Liver (tissue), 9 donors: Measurements from ENCODE around the gene PRLHR. TPM values are rescaled to one million over a fixed set of nuclear protein-coding genes. Genes with fewer than 3 reads are reported as not detected.

Experiments
- DNase-seq: peaks from one replicate; pipeline ENCODE4 v3.0.0-alpha.2; 2017; ENCODE audit warnings: low spot score
- H3K27ac ChIP-seq, 2 donors: one replicate each; pipeline ENCODE4 v1.7.0; 2013; ENCODE audit warnings: inconsistent platforms in 2 of 2, low read length in 2 of 2, control low read depth in 1 of 2, low read depth in 1 of 2, mild to moderate bottlenecking in 1 of 2
- H3K27me3 ChIP-seq, 4 donors: one replicate each; pipeline versions ENCODE4 v1.6.1 to v1.7.0; 2013; ENCODE audit warnings: low read length in 3 of 4, inconsistent platforms in 1 of 4, mild to moderate bottlenecking in 1 of 4, moderate library complexity in 1 of 4; ENCODE audit not compliant: control insufficient read depth in 4 of 4, insufficient read depth in 4 of 4
- H3K36me3 ChIP-seq, 4 donors: one replicate each; pipeline versions ENCODE4 v1.6.1 to v1.7.0; 2013; ENCODE audit warnings: low read length in 3 of 4, mild to moderate bottlenecking in 3 of 4, low read depth in 1 of 4, moderate library complexity in 1 of 4; ENCODE audit not compliant: control insufficient read depth in 4 of 4, insufficient read depth in 3 of 4
- H3K4me1 ChIP-seq, 4 donors: one replicate each; pipeline versions ENCODE4 v1.6.1 to v1.7.0; 2013; ENCODE audit warnings: low read length in 3 of 4, mild to moderate bottlenecking in 3 of 4, moderate library complexity in 1 of 4; ENCODE audit not compliant: control insufficient read depth in 4 of 4, insufficient read depth in 4 of 4
- H3K4me3 ChIP-seq, 3 donors: one replicate each; pipeline versions ENCODE4 v1.6.1 to v1.7.0; 2013; ENCODE audit warnings: low read length in 3 of 3, control low read depth in 1 of 3, low read depth in 1 of 3, mild to moderate bottlenecking in 1 of 3
- H3K9ac ChIP-seq, 2 donors: one replicate each; pipeline ENCODE4 v1.7.0; 2013; ENCODE audit warnings: low read length in 2 of 2, mild to moderate bottlenecking in 2 of 2, moderate library complexity in 2 of 2, control low read depth in 1 of 2, low read depth in 1 of 2
- H3K9me3 ChIP-seq, 4 donors: one replicate each; pipeline versions ENCODE4 v1.6.1 to v1.7.0; 2013; ENCODE audit warnings: low read length in 3 of 4; ENCODE audit not compliant: control insufficient read depth in 4 of 4
- EGR1 ChIP-seq, 2 donors: IDR thresholded peaks; 2 replicates each; pipeline ENCODE4 v1.6.1; 2016 to 2018; ENCODE audit warnings: antibody characterized with exemption in 2 of 2, low read depth in 2 of 2
- FOXA1 ChIP-seq: IDR thresholded peaks from 2 replicates; pipeline ENCODE4 v1.6.1; 2016; ENCODE audit warnings: antibody characterized with exemption
- FOXA2 ChIP-seq: IDR thresholded peaks from 2 replicates; pipeline ENCODE4 v1.6.1; 2016; ENCODE audit warnings: antibody characterized with exemption
- GABPA ChIP-seq, 2 donors: IDR thresholded peaks in 1 of 2; conservative IDR thresholded peaks in 1 of 2; 2 replicates each; pipeline ENCODE4 v1.6.1; 2016; ENCODE audit warnings: antibody characterized with exemption in 2 of 2, mild to moderate bottlenecking in 1 of 2, moderate library complexity in 1 of 2
- HNF4A ChIP-seq, 2 donors: conservative IDR thresholded peaks; 2 replicates each; pipeline ENCODE4 v1.6.1; 2016; ENCODE audit warnings: antibody characterized with exemption in 2 of 2, mild to moderate bottlenecking in 2 of 2
- HNF4G ChIP-seq: IDR thresholded peaks from 2 replicates; pipeline ENCODE4 v1.6.1; 2016; ENCODE audit warnings: antibody characterized with exemption
- MAX ChIP-seq: IDR thresholded peaks from 2 replicates; pipeline ENCODE4 v1.6.1; 2016; ENCODE audit warnings: antibody characterized with exemption
- RAD21 ChIP-seq, 2 donors: IDR thresholded peaks; 2 replicates each; pipeline ENCODE4 v1.6.1; 2016; ENCODE audit warnings: antibody characterized with exemption in 2 of 2, mild to moderate bottlenecking in 2 of 2
- REST ChIP-seq: IDR thresholded peaks from 2 replicates; pipeline ENCODE4 v1.6.1; 2016; ENCODE audit warnings: antibody characterized with exemption, mild to moderate bottlenecking
- RXRA ChIP-seq, 2 donors: IDR thresholded peaks; 2 replicates each; pipeline ENCODE4 v1.6.1; 2017 to 2018; ENCODE audit warnings: antibody characterized with exemption in 2 of 2, mild to moderate bottlenecking in 1 of 2
- YY1 ChIP-seq: IDR thresholded peaks from 2 replicates; pipeline ENCODE4 v1.6.1; 2016; ENCODE audit warnings: antibody characterized with exemption, mild to moderate bottlenecking
- ZBTB33 ChIP-seq: IDR thresholded peaks from 2 replicates; pipeline ENCODE4 v1.6.1; 2016; ENCODE audit warnings: antibody characterized with exemption
- WGBS: extraction: QIAGEN DNeasy Blood & Tissue Kit; methylation state at CpG from one replicate; pipeline ENCODE4 v1.1.7; 2013; 5-methylcytosine and 5-hydroxymethylcytosine counted together
- polyA plus RNA-seq, 2 donors: library from polyadenylated mRNA; stranded (reverse) in 1 of 2; unstranded in 1 of 2; fragments of 200-250 nt in 1 of 2; fragments of >200 nt in 1 of 2; fragmentation: Nextera tagmentation in 1 of 2; extraction: Ambion mirVana in 1 of 2; gene quantifications; one replicate each; pipeline versions ENCODE4 v1.2.1 to v1.2.3, GENCODE V29; 2013 to 2015
- total RNA-seq, 2 donors: library from RNA; depleted of rRNA; stranded (reverse); fragments of >200 nt; gene quantifications; one replicate each; pipeline ENCODE4 v1.2.3, GENCODE V29; 2014
- donor health status: healthy.
- donor health status: healthy.
- donor health status: healthy.
- donor health status: healthy.
- donor health status: healthy.

The PRLHR gene
- total and polyA plus RNA-seq, 4 donors, result under 0.01 to 0.08 TPM; not detected in 2

GRCh38 chr10:118592675-118593330 is 2.6 kb downstream of the PRLHR start (continued):
- TF ChIP-seq FOXA1 (no peak), ZBTB33 (no peak), RXRA (IDR thresholded peaks at IDR 0.05) (no peak)

- peaks cover 0 to 11% (median 1%) of the 10 kb centered on the region in 4 donors for H3K9me3 ChIP-seq
- H3K4me3 ChIP-seq, result no peak overlapping the region
- DNase-seq, result no peak
- TF ChIP-seq HNF4A (conservative IDR thresholded peaks at IDR 0.05) (no peak), MAX (no peak), GABPA (IDR thresholded peaks at IDR 0.05 in 1 of 2, conservative IDR thresholded peaks at IDR 0.05 in 1 of 2) (no peak), REST (no peak), YY1 (no peak), EGR1 (IDR thresholded peaks at IDR 0.05; ENCODE audit: low read depth in 2 of 2) (no peak), HNF4G (no peak), FOXA2 (no peak), ZBTB33 (no peak), RAD21 (IDR thresholded peaks at IDR 0.05) (no peak), FOXA1 (no peak)
- no peak overlapping the region for H3K27ac ChIP-seq
- peaks cover 0 to 13% (median 5%) of the 10 kb centered on the region in 4 donors for H3K27me3 ChIP-seq
- H3K9ac ChIP-seq, result no peak overlapping the region
- WGBS, result 59% methylated on average over 2 of the region's 2 CpGs
- no peaks in the 10 kb centered on the region for H3K4me1 ChIP-seq
- H3K36me3 ChIP-seq, result no peaks in the 10 kb centered on the region
Observed at GRCh38 chr10:118590334-118590733, 5.1 kb downstream of the PRLHR start.
